Measurements from ENCODE around the gene MAPRE2.

Gene MAPRE2

GRCh38 chr18:35040988-35041814, at the start of gene MAPRE2:
Gene MAPRE2, plus strand, starts transcription at chr18:35041413. Its CDS starts 127 bp downstream, at chr18:35041540.
- H3K4me3 ChIP-seq (ENCODE audit: low read length), result peak within 1 kb of the TSS; percentile 95
- TF ChIP-seq ZNF274 (IDR thresholded peaks at IDR 0.05; ENCODE audit: low read depth, low read length), result no peak

DNA sequence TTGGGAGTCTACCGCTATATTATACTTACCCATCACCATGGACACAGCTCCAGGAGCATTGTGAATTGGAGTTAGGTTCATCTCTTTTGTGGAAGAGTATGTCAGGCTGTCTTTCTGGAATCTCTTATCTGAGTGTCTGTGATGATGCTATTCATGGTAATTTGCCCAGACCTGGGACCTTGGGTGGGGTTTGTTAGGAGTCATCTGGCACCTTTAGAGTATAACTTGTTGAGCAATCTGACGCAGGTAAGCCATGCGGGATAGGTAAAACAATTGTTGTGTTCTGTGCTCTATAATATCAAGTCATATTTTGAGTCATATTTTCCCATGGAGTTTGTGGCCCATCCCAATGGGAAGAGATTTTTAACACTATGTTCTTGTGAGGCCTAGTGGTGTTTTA, 49.7 kb upstream of the MAPRE2 start:
- no peak for TF ChIP-seq ZNF274 (IDR thresholded peaks at IDR 0.05; ENCODE audit: low read depth, low read length)
- no peak overlapping the region for H3K4me3 ChIP-seq (ENCODE audit: low read length)

- H3K4me3 ChIP-seq (ENCODE audit: low read length), result no peak overlapping the region
- no peak for TF ChIP-seq ZNF274 (IDR thresholded peaks at IDR 0.05; ENCODE audit: low read depth, low read length)
These were observed 47.9 kb upstream of the MAPRE2 start for GRCh38 chr18:34993289-34993688.

GRCh38 chr18:34995746-34996145, 45.5 kb upstream of the MAPRE2 start:
- TF ChIP-seq ZNF274 (IDR thresholded peaks at IDR 0.05; ENCODE audit: low read depth, low read length), result no peak

GRCh38 chr18:34998661-34999060, 42.6 kb upstream of the MAPRE2 start:
- H3K4me3 ChIP-seq (ENCODE audit: low read length), result no peak overlapping the region
- TF ChIP-seq ZNF274 (IDR thresholded peaks at IDR 0.05; ENCODE audit: low read depth, low read length), result no peak

More at GRCh38 chr18:34995746-34996145, 45.5 kb upstream of the MAPRE2 start:
- no peak overlapping the region for H3K4me3 ChIP-seq (ENCODE audit: low read length)

DNA sequence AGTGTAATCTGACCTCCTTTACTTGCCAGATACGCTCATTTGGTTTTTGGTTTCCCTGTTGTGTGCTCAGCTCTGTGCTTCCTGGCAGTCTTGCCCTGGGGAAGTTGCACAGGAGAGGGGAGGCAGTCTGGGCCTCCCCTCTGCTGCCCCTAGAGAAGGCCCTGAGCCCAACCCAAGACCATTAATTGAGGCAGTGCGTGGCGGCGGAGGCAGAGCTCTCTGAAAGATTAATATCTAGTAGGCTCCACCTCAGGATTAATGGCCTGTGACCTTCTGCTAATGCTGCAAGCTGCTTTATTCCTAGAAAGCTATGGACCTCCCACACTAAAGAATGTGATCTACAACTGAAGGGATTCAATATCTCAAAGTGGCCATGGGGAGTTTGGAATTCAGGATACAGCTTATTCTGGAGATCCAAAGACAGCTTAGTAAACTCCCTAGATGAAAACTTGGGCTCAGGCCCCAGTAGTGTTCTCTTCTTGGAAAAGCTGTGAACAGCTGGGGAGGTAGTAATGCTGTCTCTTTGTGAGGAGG, 41.4 kb upstream of the MAPRE2 start:
- H3K4me3 ChIP-seq (ENCODE audit: low read length), result no peak overlapping the region
- TF ChIP-seq ZNF274 (IDR thresholded peaks at IDR 0.05; ENCODE audit: low read depth, low read length), result no peak

- no peak overlapping the region for H3K4me3 ChIP-seq (ENCODE audit: low read length)
- TF ChIP-seq ZNF274 (IDR thresholded peaks at IDR 0.05; ENCODE audit: low read depth, low read length), result no peak
These were observed 40.8 kb upstream of the MAPRE2 start for GRCh38 chr18:35000457-35000856.

GRCh38 chr18:35002120-35002519, 39.1 kb upstream of the MAPRE2 start:
- TF ChIP-seq ZNF274 (IDR thresholded peaks at IDR 0.05; ENCODE audit: low read depth, low read length), result no peak
- H3K4me3 ChIP-seq (ENCODE audit: low read length), result no peak overlapping the region

- no peak overlapping the region for H3K4me3 ChIP-seq (ENCODE audit: low read length)
- TF ChIP-seq ZNF274 (IDR thresholded peaks at IDR 0.05; ENCODE audit: low read depth, low read length), result no peak
These were observed 35.1 kb upstream of the MAPRE2 start for GRCh38 chr18:35005963-35006577.

GRCh38 chr18:35010156-35010555, 31.1 kb upstream of the MAPRE2 start:
- no peak for TF ChIP-seq ZNF274 (IDR thresholded peaks at IDR 0.05; ENCODE audit: low read depth, low read length)
- H3K4me3 ChIP-seq (ENCODE audit: low read length), result no peak overlapping the region

DNA sequence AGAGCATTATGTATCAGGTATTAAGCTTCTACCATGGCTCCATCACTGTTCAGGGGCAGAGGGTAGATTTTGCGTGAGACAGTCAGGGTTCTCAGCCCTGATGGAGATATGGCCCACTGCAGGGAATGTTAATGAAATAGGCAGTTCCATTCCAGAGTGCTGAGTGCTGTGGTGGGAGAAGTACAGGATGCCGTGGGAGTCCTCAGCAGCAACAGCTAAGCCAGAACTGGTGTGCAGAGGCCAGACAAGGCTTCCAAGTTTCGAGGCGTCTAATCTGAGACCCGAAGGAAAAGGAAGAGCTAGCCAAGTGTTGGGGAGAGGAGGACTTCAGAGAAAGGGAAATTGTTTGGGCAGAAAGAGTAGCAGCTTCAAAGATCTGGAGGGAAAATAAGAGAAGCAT, 30.2 kb upstream of the MAPRE2 start:
- H3K4me3 ChIP-seq (ENCODE audit: low read length), result no peak overlapping the region
- TF ChIP-seq ZNF274 (IDR thresholded peaks at IDR 0.05; ENCODE audit: low read depth, low read length), result no peak

DNA sequence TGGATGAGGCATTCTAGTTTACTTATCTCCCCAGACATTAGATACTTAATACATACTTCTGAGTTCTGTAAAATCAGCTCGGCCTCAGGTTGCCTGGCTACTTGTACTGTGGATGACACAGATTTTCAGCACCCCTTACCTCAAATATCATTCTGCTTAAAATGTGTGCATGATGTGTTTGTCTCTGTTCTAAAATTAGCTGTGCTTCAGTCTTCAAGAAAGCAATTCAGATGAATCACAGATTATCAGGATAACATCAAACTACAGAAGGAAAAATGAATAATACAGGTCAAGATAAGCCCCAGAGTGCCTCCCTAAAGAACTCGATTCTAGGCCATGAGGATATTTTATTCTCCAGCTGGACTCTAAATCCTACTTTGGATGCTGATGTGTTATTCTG, 21.3 kb upstream of the MAPRE2 start:
- H3K4me3 ChIP-seq (ENCODE audit: low read length), result no peak overlapping the region
- TF ChIP-seq ZNF274 (IDR thresholded peaks at IDR 0.05; ENCODE audit: low read depth, low read length), result no peak

DNA sequence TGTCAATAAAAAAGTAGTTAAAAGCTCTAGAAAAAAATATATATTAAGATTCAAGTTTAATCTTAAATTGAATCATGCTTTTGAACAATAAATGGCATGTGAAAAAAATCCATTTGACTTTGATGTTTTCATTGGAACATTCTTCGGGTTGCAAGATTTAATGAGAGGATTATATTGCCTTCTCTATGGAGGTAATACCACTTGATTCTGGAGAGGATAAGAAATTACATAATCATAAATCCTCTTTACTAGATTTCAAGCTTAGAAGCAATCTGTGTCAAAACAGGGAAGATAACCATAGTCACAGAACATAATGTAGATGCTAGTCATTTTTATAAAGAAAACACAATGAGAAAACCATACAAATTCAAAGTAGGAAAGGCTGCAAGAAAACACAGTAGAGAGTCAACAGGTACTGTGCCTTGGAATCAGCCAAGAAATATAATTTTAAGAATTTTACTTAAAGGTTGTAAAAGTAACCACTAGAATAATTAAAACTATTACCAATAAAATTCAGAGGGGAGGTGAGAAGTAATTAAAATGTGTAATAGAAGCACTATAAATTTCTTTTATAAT, 18.7 kb upstream of the MAPRE2 start:
- no peak for TF ChIP-seq ZNF274 (IDR thresholded peaks at IDR 0.05; ENCODE audit: low read depth, low read length)

GRCh38 chr18:35024196-35024595, 17.0 kb upstream of the MAPRE2 start:
- TF ChIP-seq ZNF274 (IDR thresholded peaks at IDR 0.05; ENCODE audit: low read depth, low read length), result no peak
- no peak overlapping the region for H3K4me3 ChIP-seq (ENCODE audit: low read length)

More for the DNA sequence above, 18.7 kb upstream of the MAPRE2 start:
- no peak overlapping the region for H3K4me3 ChIP-seq (ENCODE audit: low read length)

- TF ChIP-seq ZNF274 (IDR thresholded peaks at IDR 0.05; ENCODE audit: low read depth, low read length), result no peak
- H3K4me3 ChIP-seq (ENCODE audit: low read length), result no peak overlapping the region
These were observed 16.2 kb upstream of the MAPRE2 start for GRCh38 chr18:35024965-35025364.
